ENCODE measurements around the gene MON1B. TPM values are rescaled to one million over a fixed set of nuclear protein-coding genes. Genes with fewer than 3 reads are reported as not detected.

Gene MON1B
- total and polyA plus RNA-seq, 10 of the 15 experiments (the other 5 are each of a cell fraction or from before 2014, with no cell fraction given) = 5.7 to 64.5 (median 21.7) TPM

DNA sequence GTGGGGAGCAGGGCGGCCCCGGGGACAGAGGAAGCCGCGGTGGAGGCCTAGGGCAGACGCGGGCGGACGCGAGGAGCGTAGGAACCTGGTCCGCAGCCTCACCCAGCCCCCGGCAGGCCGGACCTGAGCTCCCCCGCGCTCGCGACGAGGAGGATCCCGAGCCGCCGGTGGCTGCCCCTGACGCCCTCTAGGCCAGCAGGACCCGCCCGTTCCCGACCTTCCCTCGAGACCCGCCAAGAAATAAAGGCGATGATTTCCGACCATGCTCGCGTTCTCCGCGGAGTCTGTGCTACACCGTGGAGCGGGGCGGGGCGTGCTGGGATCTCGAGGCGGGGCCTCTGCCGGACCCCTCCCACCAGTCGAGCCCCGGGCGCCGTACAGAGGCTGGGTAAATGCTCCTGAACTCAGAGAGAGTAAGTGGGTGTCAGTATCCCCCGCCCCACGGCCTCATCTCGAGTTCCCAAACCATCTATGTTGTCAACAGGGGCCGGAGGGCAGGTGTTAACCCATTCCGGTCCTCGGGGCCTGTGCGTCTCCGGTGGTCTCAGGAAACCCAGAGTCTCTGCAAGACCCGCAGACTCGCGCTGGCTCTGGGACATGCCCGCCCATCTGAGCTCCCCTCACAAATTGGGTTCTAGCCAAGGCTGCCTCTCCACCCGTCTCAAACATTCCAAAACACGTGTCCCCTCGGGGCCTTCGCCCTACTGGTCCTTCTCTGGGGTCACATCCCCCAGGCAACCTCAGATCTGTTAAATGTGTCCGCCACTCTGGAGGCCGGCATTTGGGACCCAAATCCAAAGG is 22.0 kb downstream of the MON1B start:
- TF ChIP-seq IKZF1 (conservative IDR thresholded peaks at IDR 0.05) = peak; percentile 29; the same call in 1 of the 2 replicates
- TF ChIP-seq SREBF1 (IDR thresholded peaks at IDR 0.05; ENCODE audit: low read length) = no peak
- ATAC-seq (peak; percentile 89), DNase-seq (ENCODE audit: low read depth, low spot score) (no peak), FAIRE-seq (no peak)
- Histone ChIP-seq H3K9ac (ENCODE audit: control insufficient read depth, insufficient read depth, low read length) (peak overlapping the region; percentile 27; the same call in 1 of the 2 replicates), H2AFZ (ENCODE audit: control insufficient read depth, low read depth, low read length) (peak overlapping the region; percentile 80), H3K4me2 (ENCODE audit: control insufficient read depth, insufficient read depth) (peak overlapping the region; percentile 80), H4K20me1 (ENCODE audit: control insufficient read depth, insufficient read depth) (no peaks in the 10 kb centered on the region; the same call in 1 of the 2 replicates), H3K79me2 (ENCODE audit: control insufficient read depth, insufficient read depth, low read length) (no peaks in the 10 kb centered on the region), H3K27ac (ENCODE audit: control insufficient read depth, insufficient read depth) (no peak overlapping the region), H3K9me3 (replicated peaks; ENCODE audit: control insufficient read depth, insufficient read depth, low read length) (no peaks in the 10 kb centered on the region), H3K4me3 (peak overlapping the region; percentile 66), H3K27me3 (replicated peaks in 1 of 2; ENCODE audit: control insufficient read depth in 2 of 2, insufficient read depth in 2 of 2, low read length in 1 of 2) (no peaks in the 10 kb centered on the region), H3K36me3 (ENCODE audit: control insufficient read depth in 2 of 2, insufficient read depth in 2 of 2, low read length in 1 of 2) (no peaks in the 10 kb centered on the region), H3K4me1 (ENCODE audit: control insufficient read depth, insufficient read depth, low read length) (no peaks in the 10 kb centered on the region; the same call in 1 of the 2 replicates)
- no TSS peak for BruUV-seq (replicated peaks)
- intact Hi-C loops (cut with micrococcal nuclease; ENCODE audit: unreplicated experiment) (no loop called here), in situ Hi-C loops (cut with MboI) (loop anchor here (10.0 kb wide), 1 partner anchor 882 kb away; the partner anchor contains the start of gene WWOX)
- ChIA-PET CTCF (interaction anchor here (0.9 to 1.0 kb wide), 2 partner anchors 17 to 20 kb away, joined by 3 read pairs; no protein-coding TSS in a partner anchor), SMC1A (ENCODE audit: uncharacterized antibody, unreplicated experiment) (interaction anchor here (0.7 to 1.3 kb wide), 2 partner anchors 9 to 313 kb away, joined by 3 read pairs; no protein-coding TSS in a partner anchor), RAD21 (ENCODE audit: unreplicated experiment) (no interaction called here), POLR2A (interaction anchor here (1.2 kb wide), 1 partner anchor 22 kb away, joined by 4 read pairs; the partner anchor contains the start of gene MON1B)
- 23% methylated on average over 44 of the region's 62 CpGs for WGBS (ENCODE audit: insufficient coverage, insufficient replicate concordance, low lambda C conversion rate, missing lambda C conversion rate)

DNA sequence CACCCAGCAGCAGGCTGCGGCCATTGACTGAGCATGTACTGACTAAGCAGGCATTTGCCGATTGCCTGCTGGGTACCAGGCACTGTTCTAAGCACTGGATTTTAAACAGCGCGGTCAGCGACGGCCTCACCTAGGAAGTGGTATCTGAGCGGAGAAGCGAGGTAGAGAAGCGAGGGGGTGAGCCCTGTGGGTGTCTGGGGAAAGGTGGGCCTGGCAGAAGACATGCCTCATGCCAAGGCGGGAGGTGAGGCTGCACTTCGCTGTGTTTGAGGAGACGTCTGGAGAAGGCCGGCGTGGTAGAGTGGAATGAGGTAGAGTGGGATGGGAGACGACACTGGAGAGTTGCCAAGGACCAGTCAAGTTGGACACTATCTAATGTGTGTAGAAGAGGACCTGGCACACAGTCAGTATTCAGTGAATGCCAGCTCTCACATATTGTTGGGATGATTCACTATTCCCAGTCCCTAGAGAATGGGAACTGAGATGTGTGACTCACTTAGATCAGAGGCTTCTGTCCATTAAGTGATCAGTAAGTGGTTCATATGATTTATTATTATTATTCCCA is 22.6 kb downstream of the MON1B start:
- ChIA-PET SMC1A (ENCODE audit: uncharacterized antibody, unreplicated experiment) (no interaction called here), RAD21 (ENCODE audit: unreplicated experiment) (no interaction called here), POLR2A (no interaction called here), CTCF (interaction anchor here (1.2 kb wide), 1 partner anchor 42 kb away, joined by 5 read pairs; no protein-coding TSS in a partner anchor)
- ATAC-seq = no peak
- no peak overlapping the region for H3K9ac ChIP-seq (ENCODE audit: control insufficient read depth, insufficient read depth, low read length)
- in situ Hi-C loops (cut with MboI) = loop anchor here (10.0 kb wide), 1 partner anchor 881 kb away; the partner anchor contains the start of gene WWOX
- no peaks in the 10 kb centered on the region; the same call in 1 of the 2 replicates for H4K20me1 ChIP-seq (ENCODE audit: control insufficient read depth, insufficient read depth)
- no TSS peak for BruUV-seq (replicated peaks)
- H2AFZ ChIP-seq (ENCODE audit: control insufficient read depth, low read depth, low read length) = no peak overlapping the region
- no peaks in the 10 kb centered on the region for H3K9me3 ChIP-seq (replicated peaks; ENCODE audit: control insufficient read depth, insufficient read depth, low read length)
- no peaks in the 10 kb centered on the region; the same call in 1 of the 2 replicates for H3K4me1 ChIP-seq (ENCODE audit: control insufficient read depth, insufficient read depth, low read length)
- H3K4me3 ChIP-seq = no peak overlapping the region
- H3K27me3 ChIP-seq (replicated peaks in 1 of 2; ENCODE audit: control insufficient read depth in 2 of 2, insufficient read depth in 2 of 2, low read length in 1 of 2) = no peaks in the 10 kb centered on the region
- no peak overlapping the region for H3K4me2 ChIP-seq (ENCODE audit: control insufficient read depth, insufficient read depth)
- H3K27ac ChIP-seq (ENCODE audit: control insufficient read depth, insufficient read depth) = no peak overlapping the region
- intact Hi-C loops (cut with micrococcal nuclease; ENCODE audit: unreplicated experiment) = no loop called here
- H3K79me2 ChIP-seq (ENCODE audit: control insufficient read depth, insufficient read depth, low read length) = no peaks in the 10 kb centered on the region
- H3K36me3 ChIP-seq (ENCODE audit: control insufficient read depth in 2 of 2, insufficient read depth in 2 of 2, low read length in 1 of 2) = no peaks in the 10 kb centered on the region
- DNase-seq (ENCODE audit: low read depth, low spot score) = no peak
- WGBS (ENCODE audit: insufficient coverage, insufficient replicate concordance, low lambda C conversion rate, missing lambda C conversion rate) = 89% methylated on average over 15 of the region's 15 CpGs
- FAIRE-seq = no peak
- TF ChIP-seq YBX1 (IDR thresholded peaks at IDR 0.05) (no peak), NR2C1 (IDR thresholded peaks at IDR 0.05) (no peak), ETV6 (conservative IDR thresholded peaks at IDR 0.05 in 1 of 2, IDR thresholded peaks at IDR 0.05 in 1 of 2; ENCODE audit: borderline replicate concordance in 1 of 2, low read depth in 1 of 2) (no peak), BACH1 (IDR thresholded peaks at IDR 0.05; ENCODE audit: borderline replicate concordance) (no peak), EED (IDR thresholded peaks at IDR 0.05; ENCODE audit: low read depth) (no peak), ZNF207 (IDR thresholded peaks at IDR 0.05; ENCODE audit: borderline replicate concordance) (no peak), IKZF2 (IDR thresholded peaks at IDR 0.05) (no peak), ZNF24 (IDR thresholded peaks at IDR 0.05) (no peak)
- TF ChIP-seq, protein P1, sequence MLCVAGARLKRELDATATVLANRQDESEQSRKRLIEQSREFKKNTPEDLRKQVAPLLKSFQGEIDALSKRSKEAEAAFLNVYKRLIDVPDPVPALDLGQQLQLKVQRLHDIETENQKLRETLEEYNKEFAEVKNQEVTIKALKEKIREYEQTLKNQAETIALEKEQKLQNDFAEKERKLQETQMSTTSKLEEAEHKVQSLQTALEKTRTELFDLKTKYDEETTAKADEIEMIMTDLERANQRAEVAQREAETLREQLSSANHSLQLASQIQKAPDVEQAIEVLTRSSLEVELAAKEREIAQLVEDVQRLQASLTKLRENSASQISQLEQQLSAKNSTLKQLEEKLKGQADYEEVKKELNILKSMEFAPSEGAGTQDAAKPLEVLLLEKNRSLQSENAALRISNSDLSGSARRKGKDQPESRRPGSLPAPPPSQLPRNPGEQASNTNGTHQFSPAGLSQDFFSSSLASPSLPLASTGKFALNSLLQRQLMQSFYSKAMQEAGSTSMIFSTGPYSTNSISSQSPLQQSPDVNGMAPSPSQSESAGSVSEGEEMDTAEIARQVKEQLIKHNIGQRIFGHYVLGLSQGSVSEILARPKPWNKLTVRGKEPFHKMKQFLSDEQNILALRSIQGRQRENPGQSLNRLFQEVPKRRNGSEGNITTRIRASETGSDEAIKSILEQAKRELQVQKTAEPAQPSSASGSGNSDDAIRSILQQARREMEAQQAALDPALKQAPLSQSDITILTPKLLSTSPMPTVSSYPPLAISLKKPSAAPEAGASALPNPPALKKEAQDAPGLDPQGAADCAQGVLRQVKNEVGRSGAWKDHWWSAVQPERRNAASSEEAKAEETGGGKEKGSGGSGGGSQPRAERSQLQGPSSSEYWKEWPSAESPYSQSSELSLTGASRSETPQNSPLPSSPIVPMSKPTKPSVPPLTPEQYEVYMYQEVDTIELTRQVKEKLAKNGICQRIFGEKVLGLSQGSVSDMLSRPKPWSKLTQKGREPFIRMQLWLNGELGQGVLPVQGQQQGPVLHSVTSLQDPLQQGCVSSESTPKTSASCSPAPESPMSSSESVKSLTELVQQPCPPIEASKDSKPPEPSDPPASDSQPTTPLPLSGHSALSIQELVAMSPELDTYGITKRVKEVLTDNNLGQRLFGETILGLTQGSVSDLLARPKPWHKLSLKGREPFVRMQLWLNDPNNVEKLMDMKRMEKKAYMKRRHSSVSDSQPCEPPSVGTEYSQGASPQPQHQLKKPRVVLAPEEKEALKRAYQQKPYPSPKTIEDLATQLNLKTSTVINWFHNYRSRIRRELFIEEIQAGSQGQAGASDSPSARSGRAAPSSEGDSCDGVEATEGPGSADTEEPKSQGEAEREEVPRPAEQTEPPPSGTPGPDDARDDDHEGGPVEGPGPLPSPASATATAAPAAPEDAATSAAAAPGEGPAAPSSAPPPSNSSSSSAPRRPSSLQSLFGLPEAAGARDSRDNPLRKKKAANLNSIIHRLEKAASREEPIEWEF (IDR thresholded peaks at IDR 0.05; ENCODE audit: insufficient replicate concordance, low read depth, low read length) = no peak

Measured in GM12878 (cell line).